CD4-positive, alpha-beta T cell (primary cell): ENCODE data around the gene VAMP8. TPM values are rescaled to one million over a fixed set of nuclear protein-coding genes. Genes with fewer than 3 reads are reported as not detected.
"Not testable (repeated sequence)": the region's sequence is repeated elsewhere in the genome, so short reads cannot be mapped to it uniquely, and the experiment has no call there.

Source experiments
- ATAC-seq: fragments of 200-7000 bp; cut with Tn5 transposase; one replicate; pipeline ENCODE4 v1.10.0; 2022; ENCODE audit warnings: mild to moderate bottlenecking; ENCODE audit not compliant: poor library complexity
- CTCF ChIA-PET: fragments of 350-600 bp; sonication (Branson Sonifier 250); formaldehyde crosslinking; loops from one replicate; lab custom pipeline; 2021; ENCODE audit warnings: antibody characterized with exemption, inconsistent platforms; lab: Charles Lee
- POLR2A ChIA-PET: fragments of 350-600 bp; sonication (Branson Sonifier 250); formaldehyde crosslinking; loops from one replicate; lab custom pipeline; 2021; ENCODE audit warnings: antibody characterized with exemption, inconsistent platforms; lab: Charles Lee
- DNase-seq, 14 experiments: peaks; one replicate each; pipeline ENCODE4 v3.0.0-alpha.2; 2013 to 2020; ENCODE audit warnings: mixed read lengths in 2 of 14
- H3K27ac ChIP-seq, 2 donors: one replicate each; pipeline versions ENCODE4 v1.5.1 to v1.7.0; 2013; ENCODE audit warnings: low read length in 2 of 2, low read depth in 1 of 2, mild to moderate bottlenecking in 1 of 2
- H3K27me3 ChIP-seq, 2 experiments: 1 replicate in 1 of 2; 2 replicates in 1 of 2; pipeline versions ENCODE4 v1.6.1 to v1.7.0; 2013; ENCODE audit warnings: low read length in 2 of 2, control low read depth in 1 of 2, mild to moderate bottlenecking in 1 of 2, moderate library complexity in 1 of 2; ENCODE audit not compliant: insufficient read depth in 2 of 2, control insufficient read depth in 1 of 2
- H3K36me3 ChIP-seq: one replicate; pipeline ENCODE4 v1.6.1; 2013; ENCODE audit warnings: low read length, control low read depth; ENCODE audit not compliant: insufficient read depth
- H3K4me1 ChIP-seq: one replicate; pipeline ENCODE4 v1.6.1; 2013; ENCODE audit warnings: low read length, control low read depth; ENCODE audit not compliant: insufficient read depth
- H3K4me3 ChIP-seq: one replicate; pipeline ENCODE4 v1.5.1; 2013; ENCODE audit warnings: mild to moderate bottlenecking, low read length, moderate library complexity
- H3K9me3 ChIP-seq, 2 experiments: 1 replicate in 1 of 2; 2 replicates in 1 of 2; pipeline versions ENCODE4 v1.6.1 to v1.7.0; 2013; ENCODE audit warnings: low read length in 2 of 2, mild to moderate bottlenecking in 2 of 2, control low read depth in 1 of 2, moderate library complexity in 1 of 2; ENCODE audit not compliant: control insufficient read depth in 1 of 2, insufficient read depth in 1 of 2
- H3K27ac Mint-ChIP-seq: one replicate; pipeline ENCODE4 v1.8.0; 2020; ENCODE audit warnings: mixed read lengths
- H3K27me3 Mint-ChIP-seq: one replicate; pipeline ENCODE4 v1.8.0; 2021; ENCODE audit warnings: mixed read lengths
- H3K36me3 Mint-ChIP-seq: one replicate; pipeline ENCODE4 v1.8.0; 2021; ENCODE audit warnings: low read depth, mixed read lengths
- H3K4me1 Mint-ChIP-seq: one replicate; pipeline ENCODE4 v1.8.0; 2021; ENCODE audit warnings: low read depth, mixed read lengths
- H3K4me3 Mint-ChIP-seq: one replicate; pipeline ENCODE4 v1.8.0; 2020; ENCODE audit warnings: mild to moderate bottlenecking, mixed read lengths
- H3K9me3 Mint-ChIP-seq: one replicate; pipeline ENCODE4 v1.8.0; 2020; ENCODE audit warnings: mixed read lengths
- intact Hi-C, 2 experiments: fragments of 100-400 bp; cut with DNase I in 1 of 2; cut with micrococcal nuclease in 1 of 2; formaldehyde crosslinking; loops; one replicate each; pipeline versions ENCODE4 v1.15.1 to v1.9.0; 2023 to 2025; cut with DNase I, micrococcal nuclease
- total RNA-seq, 174 experiments: library from RNA in 2 of 174; stranded (reverse) in 2 of 174; gene quantifications; one replicate each; pipeline ENCODE4 v1.2.3 and lab custom pipeline; 2021 to 2026
- TF ChIP-seq, protein P1 (sequence below): fragments of 200-600 bp; IDR thresholded peaks from one replicate; pipeline ENCODE4 v1.8.0; 2022; ENCODE audit warnings: antibody characterized with exemption, mild to moderate bottlenecking

The VAMP8 gene
- total RNA-seq, 2 experiments from 2014 or later: 32.3 to 37.3 TPM

DNA sequence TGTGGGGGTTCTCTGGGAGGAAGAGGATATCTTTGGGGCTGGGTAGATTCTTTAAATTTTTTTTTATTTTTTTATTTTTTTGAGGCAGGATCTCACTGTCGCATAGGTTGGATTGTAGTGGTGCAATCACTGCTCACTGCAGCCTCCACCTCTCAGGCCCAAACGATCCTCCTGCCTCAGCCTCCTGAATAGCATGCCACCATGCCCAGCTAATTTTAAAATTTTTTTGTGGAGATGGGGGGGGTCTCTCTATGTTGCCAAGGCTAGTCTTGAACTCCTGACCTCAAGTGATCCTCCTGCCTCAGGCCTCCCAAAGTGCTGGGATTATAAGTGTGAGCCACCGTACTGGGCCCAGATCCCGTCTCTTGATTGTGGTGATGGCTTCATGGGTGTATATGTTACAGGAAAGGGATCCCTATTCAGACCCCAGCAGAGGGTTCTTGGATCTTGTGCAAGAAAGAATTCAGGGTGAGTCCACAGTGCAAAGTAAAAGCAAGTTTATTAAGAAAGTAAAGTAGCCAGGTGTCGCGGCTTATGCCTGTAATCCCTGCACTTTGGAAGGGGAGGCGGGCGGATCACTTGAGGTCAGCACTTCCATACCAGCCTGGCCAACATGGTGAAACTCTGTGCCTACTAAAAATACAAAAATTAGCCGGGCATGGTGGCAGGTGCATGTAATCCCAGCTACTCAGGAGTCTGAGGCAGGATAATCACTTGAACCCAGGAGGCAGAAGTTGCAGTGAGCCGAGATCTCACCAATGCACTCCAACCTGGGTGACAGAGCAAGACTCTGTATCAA is 36.5 kb downstream of the VAMP8 start:
- H3K4me3 Mint-ChIP-seq: peak overlapping the region; percentile 71
- peaks cover 53% of the 10 kb centered on the region for H3K4me1 ChIP-seq
- POLR2A ChIA-PET: interaction anchor here (0.6 to 3.0 kb wide), 5 partner anchors 11 to 75 kb away, joined by 3 to 17 read pairs (median 3); partner anchors contain the start of genes MAT2A and RNF181
- H3K36me3 ChIP-seq: peaks cover 8% of the 10 kb centered on the region
- H3K36me3 Mint-ChIP-seq: peaks cover 45% of the 10 kb centered on the region
- DNase-seq (no peak), ATAC-seq (no peak)
- H3K9me3 ChIP-seq: no peaks in the 10 kb centered on the region
- H3K27ac Mint-ChIP-seq: peak overlapping the region; percentile 86
- no peak overlapping the region for H3K27ac ChIP-seq
- H3K4me1 Mint-ChIP-seq: peaks cover 39% of the 10 kb centered on the region
- H3K27me3 ChIP-seq: no peaks in the 10 kb centered on the region
- intact Hi-C loops: loop anchor here in 1 of 2 experiments (2.0 kb wide), 1 partner anchor 75 kb away; the partner anchor contains the start of gene MAT2A
- H3K4me3 ChIP-seq: no peak overlapping the region
- CTCF ChIA-PET: no interaction called here
- H3K9me3 Mint-ChIP-seq: no peaks in the 10 kb centered on the region
- TF ChIP-seq, protein P1, sequence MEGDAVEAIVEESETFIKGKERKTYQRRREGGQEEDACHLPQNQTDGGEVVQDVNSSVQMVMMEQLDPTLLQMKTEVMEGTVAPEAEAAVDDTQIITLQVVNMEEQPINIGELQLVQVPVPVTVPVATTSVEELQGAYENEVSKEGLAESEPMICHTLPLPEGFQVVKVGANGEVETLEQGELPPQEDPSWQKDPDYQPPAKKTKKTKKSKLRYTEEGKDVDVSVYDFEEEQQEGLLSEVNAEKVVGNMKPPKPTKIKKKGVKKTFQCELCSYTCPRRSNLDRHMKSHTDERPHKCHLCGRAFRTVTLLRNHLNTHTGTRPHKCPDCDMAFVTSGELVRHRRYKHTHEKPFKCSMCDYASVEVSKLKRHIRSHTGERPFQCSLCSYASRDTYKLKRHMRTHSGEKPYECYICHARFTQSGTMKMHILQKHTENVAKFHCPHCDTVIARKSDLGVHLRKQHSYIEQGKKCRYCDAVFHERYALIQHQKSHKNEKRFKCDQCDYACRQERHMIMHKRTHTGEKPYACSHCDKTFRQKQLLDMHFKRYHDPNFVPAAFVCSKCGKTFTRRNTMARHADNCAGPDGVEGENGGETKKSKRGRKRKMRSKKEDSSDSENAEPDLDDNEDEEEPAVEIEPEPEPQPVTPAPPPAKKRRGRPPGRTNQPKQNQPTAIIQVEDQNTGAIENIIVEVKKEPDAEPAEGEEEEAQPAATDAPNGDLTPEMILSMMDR: no peak
- no peaks in the 10 kb centered on the region for H3K27me3 Mint-ChIP-seq

DNA sequence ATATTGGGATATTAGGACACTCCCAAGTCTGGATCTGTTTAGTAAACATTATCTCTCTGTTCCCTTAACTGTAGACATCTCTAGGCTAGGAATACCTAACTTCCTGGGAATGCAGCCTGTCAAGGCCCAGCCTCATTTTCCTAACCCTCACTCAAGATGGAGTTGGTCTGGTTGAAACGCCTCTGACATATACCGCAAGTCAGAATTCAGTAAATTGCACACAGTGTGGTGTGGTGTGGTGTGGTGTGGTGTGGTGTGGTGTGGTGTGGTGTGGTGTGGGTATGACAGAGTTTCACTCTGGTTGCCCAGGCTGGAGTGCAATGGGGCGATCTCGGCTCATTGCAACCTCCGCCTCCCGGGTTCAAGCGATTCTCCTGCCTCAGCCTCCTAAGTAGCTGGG is 37.4 kb downstream of the VAMP8 start:
- POLR2A ChIA-PET: interaction anchor here (1.3 to 3.0 kb wide), 5 partner anchors 10 to 260 kb away, joined by 4 to 17 read pairs (median 9); partner anchors contain the start of genes ELMOD3, MAT2A, RETSAT and RNF181

DNA sequence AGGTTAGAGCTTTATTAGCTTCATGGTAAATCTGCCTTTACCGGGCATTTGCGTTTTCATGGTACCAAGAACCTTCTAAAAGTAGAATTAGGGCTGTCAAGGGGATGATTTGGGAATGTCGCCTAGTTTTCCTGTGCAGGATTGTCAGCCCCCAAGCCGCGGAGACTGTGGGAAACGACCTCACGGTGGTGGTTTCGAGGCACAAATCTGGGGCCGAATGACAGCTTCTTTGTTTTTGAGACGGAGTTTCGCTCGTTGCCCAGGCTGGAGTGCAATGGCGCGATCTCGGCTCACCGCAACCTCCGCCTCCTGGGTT is 38.0 kb downstream of the VAMP8 start:
- CTCF ChIA-PET: no interaction called here
- no peak for ATAC-seq
- Histone ChIP-seq H3K4me1 (peaks cover 46% of the 10 kb centered on the region), H3K4me3 (no peak overlapping the region), H3K27me3 (no peaks in the 10 kb centered on the region), H3K9me3 (no peaks in the 10 kb centered on the region), H3K27ac (no peak overlapping the region), H3K36me3 (peaks cover 15% of the 10 kb centered on the region)
- intact Hi-C loops: loop anchor here in 1 of 2 experiments (1.0 to 5.0 kb wide), 2 partner anchors 54 to 263 kb away; partner anchors contain the start of genes ELMOD3, GGCX and RETSAT
- Mint-ChIP-seq H3K4me3 (peak overlapping the region; percentile 98), H3K27ac (peak overlapping the region; percentile 94), H3K9me3 (no peaks in the 10 kb centered on the region), H3K27me3 (no peaks in the 10 kb centered on the region), H3K4me1 (peaks cover 36% of the 10 kb centered on the region), H3K36me3 (peaks cover 39% of the 10 kb centered on the region)
- POLR2A ChIA-PET: interaction anchor here (0.8 to 3.0 kb wide), 11 partner anchors 10 to 289 kb away, joined by 3 to 17 read pairs (median 5); partner anchors contain the start of genes ELMOD3, GGCX, MAT2A and RETSAT
- TF ChIP-seq, protein P1: no peak
- DNase-seq: no peak

More for the DNA sequence above, 37.4 kb downstream of the VAMP8 start:
- DNase-seq, H3K4me3 ChIP-seq, H3K27me3 ChIP-seq, H3K27me3 Mint-ChIP-seq, ATAC-seq, CTCF ChIA-PET, H3K9me3 Mint-ChIP-seq, H3K9me3 ChIP-seq, H3K27ac ChIP-seq: not testable (repeated sequence)
- H3K4me3 Mint-ChIP-seq: peak overlapping the region; percentile 98
- peaks cover 44% of the 10 kb centered on the region for H3K36me3 Mint-ChIP-seq
- intact Hi-C loops: loop anchor here in 1 of 2 experiments (1.0 to 5.0 kb wide), 2 partner anchors 53 to 262 kb away; partner anchors contain the start of genes ELMOD3, GGCX and RETSAT
- Histone ChIP-seq H3K4me1 (peaks cover 52% of the 10 kb centered on the region), H3K36me3 (peaks cover 11% of the 10 kb centered on the region)
- peak overlapping the region; percentile 70 for H3K27ac Mint-ChIP-seq
- peaks cover 40% of the 10 kb centered on the region for H3K4me1 Mint-ChIP-seq

DNA sequence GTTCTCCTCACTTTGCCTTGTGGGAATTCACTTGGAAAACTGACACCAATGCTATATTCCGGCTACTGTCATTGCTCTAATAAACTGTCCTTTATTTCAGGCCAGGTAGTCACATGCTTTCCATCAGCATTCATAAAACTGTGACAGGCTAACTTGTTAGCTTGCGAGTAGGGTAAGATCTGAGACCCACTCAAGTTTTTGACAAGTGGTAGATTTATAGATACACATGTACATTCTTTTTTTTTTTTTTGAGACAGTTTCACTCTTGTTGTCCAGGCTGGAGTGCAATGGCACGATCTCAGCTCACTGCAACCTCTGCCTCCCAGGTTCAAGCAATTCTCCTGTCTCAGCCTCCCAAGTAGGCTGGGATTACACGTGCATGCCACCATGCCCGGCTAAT is 40.3 kb downstream of the VAMP8 start:
- H3K27me3 ChIP-seq, H3K27me3 Mint-ChIP-seq, ATAC-seq, DNase-seq, H3K27ac ChIP-seq, H3K4me3 ChIP-seq, H3K9me3 Mint-ChIP-seq, H3K9me3 ChIP-seq: not testable (repeated sequence)
- Mint-ChIP-seq H3K36me3 (peaks cover 48% of the 10 kb centered on the region), H3K4me3 (peak overlapping the region; percentile 98), H3K27ac (peak overlapping the region; percentile 94), H3K4me1 (peaks cover 30% of the 10 kb centered on the region)
- intact Hi-C loops: loop anchor here (2.0 to 5.0 kb wide), 4 partner anchors 15 to 265 kb away; partner anchors contain the start of genes ELMOD3 (in 1 of the 2), RETSAT (in 1 of the 2), RNF181 (in 1 of the 2) and TMEM150A (in 1 of the 2)
- ChIA-PET POLR2A (interaction anchor here (1.3 kb wide), 1 partner anchor 15 kb away, joined by 5 read pairs; the partner anchor contains the start of gene TMEM150A), CTCF (interaction anchor here (1.2 to 1.5 kb wide), 2 partner anchors 20 to 57 kb away, joined by 3 to 6 read pairs; partner anchors contain the start of gene GGCX)
- peaks cover 39% of the 10 kb centered on the region for H3K36me3 ChIP-seq
- H3K4me1 ChIP-seq: peaks cover 28% of the 10 kb centered on the region
